Measurements from ENCODE around the gene ETFB.
"Not testable (repeated sequence)": the region's sequence is repeated elsewhere in the genome, so short reads cannot be mapped to it uniquely, and the experiment has no call there.

- not testable (repeated sequence) for TF ChIP-seq CTCF, POLR2A (IDR thresholded peaks at IDR 0.05)
These were observed 33.7 kb upstream of the ETFB start for GRCh38 chr19:51399936-51400335.
